ENCODE results near the gene LIPC. TPM values are rescaled to one million over a fixed set of nuclear protein-coding genes. Genes with fewer than 3 reads are reported as not detected.

Gene LIPC
- total RNA-seq, 2 donors from 2014 or later, result 2.9 to 13.8 TPM

- Histone ChIP-seq H3K36me3 (no peaks in the 10 kb centered on the region), H3K9me3 (no peaks in the 10 kb centered on the region), H3K9ac (ENCODE audit: low read depth in 2 of 2, low read length in 2 of 2) (no peak overlapping the region), H3K27me3 (no peaks in the 10 kb centered on the region), H3K27ac (no peak overlapping the region), H3K4me1 (no peaks in the 10 kb centered on the region), H3K4me3 (no peak overlapping the region)
- no peak for DNase-seq
- intact Hi-C loops (cut with DNase I), result no loop called here
- TF ChIP-seq, protein P1, sequence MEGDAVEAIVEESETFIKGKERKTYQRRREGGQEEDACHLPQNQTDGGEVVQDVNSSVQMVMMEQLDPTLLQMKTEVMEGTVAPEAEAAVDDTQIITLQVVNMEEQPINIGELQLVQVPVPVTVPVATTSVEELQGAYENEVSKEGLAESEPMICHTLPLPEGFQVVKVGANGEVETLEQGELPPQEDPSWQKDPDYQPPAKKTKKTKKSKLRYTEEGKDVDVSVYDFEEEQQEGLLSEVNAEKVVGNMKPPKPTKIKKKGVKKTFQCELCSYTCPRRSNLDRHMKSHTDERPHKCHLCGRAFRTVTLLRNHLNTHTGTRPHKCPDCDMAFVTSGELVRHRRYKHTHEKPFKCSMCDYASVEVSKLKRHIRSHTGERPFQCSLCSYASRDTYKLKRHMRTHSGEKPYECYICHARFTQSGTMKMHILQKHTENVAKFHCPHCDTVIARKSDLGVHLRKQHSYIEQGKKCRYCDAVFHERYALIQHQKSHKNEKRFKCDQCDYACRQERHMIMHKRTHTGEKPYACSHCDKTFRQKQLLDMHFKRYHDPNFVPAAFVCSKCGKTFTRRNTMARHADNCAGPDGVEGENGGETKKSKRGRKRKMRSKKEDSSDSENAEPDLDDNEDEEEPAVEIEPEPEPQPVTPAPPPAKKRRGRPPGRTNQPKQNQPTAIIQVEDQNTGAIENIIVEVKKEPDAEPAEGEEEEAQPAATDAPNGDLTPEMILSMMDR (IDR thresholded peaks at IDR 0.05), result no peak
Observed at GRCh38 chr15:58404020-58404419, 27.8 kb upstream of the LIPC start.

GRCh38 chr15:58404722-58405121, 27.1 kb upstream of the LIPC start:
- Histone ChIP-seq H3K4me1 (no peaks in the 10 kb centered on the region), H3K4me3 (no peak overlapping the region), H3K27me3 (no peaks in the 10 kb centered on the region), H3K9me3 (no peaks in the 10 kb centered on the region), H3K36me3 (no peaks in the 10 kb centered on the region), H3K27ac (no peak overlapping the region), H3K9ac (ENCODE audit: low read depth in 2 of 2, low read length in 2 of 2) (no peak overlapping the region)
- intact Hi-C loops (cut with DNase I), result no loop called here
- no peak for DNase-seq
- TF ChIP-seq, protein P1 (IDR thresholded peaks at IDR 0.05), result no peak

GRCh38 chr15:58405865-58406264, 25.9 kb upstream of the LIPC start:
- H3K4me3 ChIP-seq, result no peak overlapping the region
- H3K36me3 ChIP-seq, result no peaks in the 10 kb centered on the region
- intact Hi-C loops (cut with DNase I), result no loop called here
- no peak overlapping the region for H3K27ac ChIP-seq
- no peak for DNase-seq
- no peaks in the 10 kb centered on the region for H3K4me1 ChIP-seq
- TF ChIP-seq, protein P1 (IDR thresholded peaks at IDR 0.05), result no peak
- no peak overlapping the region for H3K9ac ChIP-seq (ENCODE audit: low read depth in 2 of 2, low read length in 2 of 2)
- H3K9me3 ChIP-seq, result no peaks in the 10 kb centered on the region
- H3K27me3 ChIP-seq, result no peaks in the 10 kb centered on the region

DNA sequence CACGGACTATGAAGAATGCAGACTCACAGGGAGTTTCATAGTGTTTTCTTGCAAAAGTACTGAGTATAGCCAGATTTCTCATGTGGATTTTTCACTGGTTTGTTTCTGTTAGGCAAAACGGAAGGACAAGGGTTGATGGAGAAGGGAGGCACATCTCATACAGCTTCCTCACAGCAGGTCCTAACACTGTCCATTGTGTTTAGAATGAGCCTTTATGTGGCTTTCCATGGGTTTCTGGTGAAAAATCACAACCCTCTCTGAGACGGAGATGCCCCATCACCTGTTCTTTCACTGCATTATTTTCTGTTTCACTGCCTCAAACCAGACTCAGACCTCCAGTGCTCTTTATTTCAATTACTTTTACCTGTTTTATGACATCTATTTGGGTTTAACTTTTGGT, 25.0 kb upstream of the LIPC start:
- Histone ChIP-seq H3K4me3 (no peak overlapping the region), H3K36me3 (no peaks in the 10 kb centered on the region), H3K4me1 (no peaks in the 10 kb centered on the region), H3K27ac (no peak overlapping the region), H3K9ac (ENCODE audit: low read depth in 2 of 2, low read length in 2 of 2) (no peak overlapping the region), H3K27me3 (no peaks in the 10 kb centered on the region), H3K9me3 (no peaks in the 10 kb centered on the region)
- TF ChIP-seq, protein P1 (IDR thresholded peaks at IDR 0.05), result no peak
- no peak for DNase-seq
- intact Hi-C loops (cut with DNase I), result no loop called here

DNA sequence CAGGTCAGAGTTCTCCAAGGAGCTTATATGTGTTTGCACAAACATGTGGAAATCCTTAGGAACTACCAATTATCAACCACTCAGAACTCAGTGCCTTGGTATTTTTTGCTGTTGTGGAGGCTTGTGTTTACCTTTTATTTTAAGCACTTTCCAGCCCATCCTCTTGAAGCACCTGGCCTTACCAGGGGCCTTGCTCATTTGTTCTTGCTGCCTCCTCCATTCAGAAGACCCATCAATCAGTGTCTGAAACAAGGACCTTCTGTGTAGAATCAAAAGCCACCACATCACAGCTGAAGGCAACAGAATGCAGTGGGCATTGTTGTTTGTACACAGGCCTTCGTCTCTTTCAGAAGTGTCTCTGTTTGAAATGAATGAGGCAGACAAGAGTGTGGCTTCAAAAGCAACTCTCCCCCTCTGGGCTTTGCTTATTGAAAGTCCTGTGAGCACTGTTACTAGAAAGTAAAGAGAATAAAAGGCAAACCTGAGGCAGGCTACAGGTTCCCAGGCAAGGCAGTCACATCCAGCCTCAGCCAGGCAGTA, 24.5 kb upstream of the LIPC start:
- no peaks in the 10 kb centered on the region for H3K4me1 ChIP-seq
- H3K9me3 ChIP-seq, result no peaks in the 10 kb centered on the region
- TF ChIP-seq, protein P1 (IDR thresholded peaks at IDR 0.05), result no peak
- no peak for DNase-seq
- no peak overlapping the region for H3K27ac ChIP-seq
- no peaks in the 10 kb centered on the region for H3K27me3 ChIP-seq
- no peak overlapping the region for H3K4me3 ChIP-seq
- intact Hi-C loops (cut with DNase I), result no loop called here
- H3K36me3 ChIP-seq, result no peaks in the 10 kb centered on the region
- no peak overlapping the region for H3K9ac ChIP-seq (ENCODE audit: low read depth in 2 of 2, low read length in 2 of 2)
